Raji (cell line): ENCODE data around the gene SIK3.

Experiments used
- POLR2A ChIP-seq: IDR thresholded peaks from 2 replicates; pipeline ENCODE4 v1.6.1; 2011; ENCODE audit warnings: low read depth, low read length, control low read depth; ENCODE audit not compliant: insufficient read depth

Gene SIK3

DNA sequence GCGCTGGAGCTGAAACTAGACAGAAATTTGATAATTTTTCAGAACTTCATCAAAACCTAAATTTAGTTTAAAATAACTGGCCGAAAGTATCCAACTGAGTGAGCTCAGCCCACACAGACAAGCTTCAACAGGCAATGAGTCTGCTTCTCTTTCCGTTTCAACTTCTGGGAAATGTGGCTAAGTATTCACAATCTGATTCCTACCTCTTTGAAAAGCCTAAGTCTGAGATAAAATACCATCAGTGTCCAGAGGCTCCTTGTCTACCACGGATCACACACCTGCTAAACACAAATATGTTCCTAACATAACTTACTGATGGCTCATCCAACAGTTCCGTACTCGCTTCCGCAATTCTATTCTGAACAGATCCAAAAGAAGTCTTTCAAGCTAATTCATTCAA lies 8.5 kb downstream of the SIK3 start:
- no peak for TF ChIP-seq POLR2A

DNA sequence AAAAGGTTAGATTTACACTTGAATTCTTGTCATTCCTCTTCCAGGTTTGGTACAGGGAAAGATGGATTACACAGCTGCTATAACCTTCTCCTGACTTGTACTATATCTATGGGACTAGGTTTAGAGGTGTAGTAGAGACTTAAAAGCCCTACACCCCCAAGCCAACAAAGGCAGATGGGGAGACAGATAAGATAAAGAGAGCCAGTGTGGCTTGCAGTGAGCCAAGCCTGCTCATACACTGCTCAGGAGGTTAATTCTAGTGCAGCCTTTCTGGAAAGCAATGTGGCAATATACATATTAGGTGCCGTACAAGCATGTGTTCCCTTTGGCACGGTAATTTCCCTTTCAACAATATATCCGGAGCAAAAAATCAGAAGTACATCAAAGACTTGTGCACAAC lies 10.8 kb downstream of the SIK3 start:
- no peak for TF ChIP-seq POLR2A

DNA sequence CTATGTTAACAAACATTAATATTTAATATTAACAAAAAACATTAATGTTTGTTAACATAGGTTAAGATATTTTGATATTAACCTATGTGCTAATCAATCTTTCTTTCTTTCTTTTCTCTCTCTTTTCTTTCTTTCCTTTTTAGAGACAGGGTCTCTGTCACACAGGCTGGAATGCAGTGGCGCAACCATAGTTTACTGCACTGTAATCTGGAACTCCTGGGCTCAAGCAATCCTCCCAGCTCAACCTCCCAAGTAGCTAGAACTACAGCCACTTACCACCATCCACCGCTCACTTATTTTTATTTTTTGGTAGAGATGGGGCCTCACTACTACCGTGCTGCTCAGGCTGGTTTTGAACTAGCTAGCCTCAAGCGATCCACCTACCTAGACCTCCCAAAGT lies 13.2 kb downstream of the SIK3 start:
- TF ChIP-seq POLR2A, result no peak

DNA sequence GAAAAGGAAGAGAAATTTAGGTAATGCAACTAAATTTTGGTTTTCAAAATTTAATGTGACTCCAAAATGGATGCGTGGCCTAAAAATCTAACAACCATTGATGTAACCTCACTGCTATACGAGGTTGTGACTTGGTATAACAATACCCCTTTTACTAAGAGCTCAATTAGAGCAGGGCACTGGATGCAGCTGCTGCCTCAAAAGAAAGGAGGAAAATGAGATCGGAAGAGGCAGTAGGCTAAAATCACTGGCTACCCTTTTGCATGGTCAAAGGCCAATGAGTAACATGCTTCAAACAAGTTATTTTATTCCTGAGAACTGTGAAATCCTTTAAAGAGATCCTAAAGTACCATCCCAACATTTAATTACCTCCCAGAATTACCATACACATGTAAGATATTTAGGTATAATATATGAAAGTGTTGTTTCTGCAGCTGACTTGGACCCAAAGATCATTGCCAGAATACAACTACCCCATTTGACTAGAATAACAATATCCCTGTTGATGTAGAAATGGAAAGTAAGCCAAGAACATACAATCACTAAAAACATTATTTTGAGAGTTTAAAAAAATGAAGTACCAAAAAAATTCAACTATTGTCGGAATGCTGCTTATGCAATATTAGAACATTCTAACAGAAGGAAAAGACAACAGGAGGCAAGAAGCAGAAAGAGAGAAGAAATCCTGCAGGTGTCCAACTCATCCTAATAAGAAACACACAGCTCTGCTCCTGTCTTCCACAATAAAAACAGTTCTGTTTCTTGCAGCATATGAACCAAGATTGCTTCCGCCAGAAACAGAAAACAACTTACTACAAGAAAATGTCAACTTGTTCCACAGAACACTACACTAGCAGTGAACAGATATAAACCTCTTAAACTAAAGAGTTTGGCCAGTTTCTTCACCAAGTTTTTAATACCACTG lies 15.0 kb downstream of the SIK3 start:
- TF ChIP-seq POLR2A, result no peak

DNA sequence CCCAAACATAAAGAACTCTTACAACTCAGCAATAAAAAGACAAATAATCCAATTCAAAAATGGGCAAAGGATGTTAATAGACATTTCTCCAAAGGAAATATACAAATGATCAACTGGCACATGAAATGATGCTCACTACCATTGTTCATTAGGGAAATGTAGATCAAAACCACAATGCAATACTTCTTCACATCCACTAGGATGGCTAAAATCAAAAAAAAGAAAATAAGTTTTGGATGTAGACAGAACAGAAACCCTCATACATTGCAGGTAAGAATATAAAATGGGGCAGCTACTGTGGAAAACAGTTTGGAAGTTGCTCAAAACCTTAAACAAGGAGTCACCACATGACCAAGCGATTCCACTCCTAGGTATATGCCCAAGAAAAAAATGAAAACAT lies 16.3 kb downstream of the SIK3 start:
- TF ChIP-seq POLR2A, result no peak

DNA sequence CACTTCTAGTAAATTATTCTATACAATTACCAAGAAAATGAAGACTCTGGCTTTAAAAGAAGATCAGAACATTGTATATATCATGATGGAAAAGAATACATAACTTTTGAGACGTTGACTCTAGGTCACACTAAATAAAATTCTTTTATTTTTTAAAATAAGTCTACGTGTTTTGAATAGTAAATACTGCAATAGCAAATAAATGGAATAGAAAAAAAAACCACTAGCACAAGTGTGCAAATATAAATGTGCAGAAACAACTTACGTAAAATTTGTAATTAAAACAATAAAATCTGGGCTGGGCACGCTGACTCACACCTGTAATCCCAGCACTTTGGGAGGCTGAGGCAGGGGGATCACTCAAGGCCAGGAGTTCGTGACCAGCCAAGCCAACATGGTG lies 17.9 kb downstream of the SIK3 start:
- TF ChIP-seq POLR2A, result no peak

DNA sequence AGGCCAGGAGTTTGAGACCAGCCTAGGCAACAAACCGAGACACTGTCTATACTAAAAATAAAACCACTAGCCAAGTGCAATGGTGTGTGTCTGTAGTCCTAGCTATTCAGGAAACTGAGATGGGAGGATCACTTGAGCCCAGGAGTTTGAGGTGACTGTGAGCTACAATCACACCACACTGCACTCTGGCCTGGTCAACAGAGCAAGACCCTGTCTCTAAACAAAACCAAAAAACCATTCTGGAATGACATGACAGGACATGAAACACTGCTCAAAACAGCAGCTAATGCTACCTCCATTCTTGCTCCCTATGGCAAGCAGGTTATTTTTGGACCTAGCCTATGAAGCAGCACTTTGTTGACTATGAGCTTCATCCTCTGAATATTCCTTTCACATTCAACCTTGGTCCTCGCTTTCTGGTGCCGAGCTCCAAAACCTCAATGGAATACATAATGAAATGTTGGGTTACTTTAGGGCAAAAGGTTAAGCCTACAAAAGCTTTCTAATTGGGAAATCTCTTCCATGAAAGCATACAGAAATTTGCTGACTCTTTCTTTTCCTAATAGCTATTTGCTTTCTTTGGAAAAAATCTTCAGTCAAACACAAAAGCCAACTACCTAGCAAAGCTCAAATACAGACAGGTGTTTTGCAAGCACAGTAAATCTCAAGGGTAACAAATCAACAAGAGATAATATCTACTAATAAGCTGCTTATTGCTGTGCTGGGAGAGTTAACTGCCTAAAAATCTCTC lies 21.1 kb downstream of the SIK3 start:
- no peak for TF ChIP-seq POLR2A

DNA sequence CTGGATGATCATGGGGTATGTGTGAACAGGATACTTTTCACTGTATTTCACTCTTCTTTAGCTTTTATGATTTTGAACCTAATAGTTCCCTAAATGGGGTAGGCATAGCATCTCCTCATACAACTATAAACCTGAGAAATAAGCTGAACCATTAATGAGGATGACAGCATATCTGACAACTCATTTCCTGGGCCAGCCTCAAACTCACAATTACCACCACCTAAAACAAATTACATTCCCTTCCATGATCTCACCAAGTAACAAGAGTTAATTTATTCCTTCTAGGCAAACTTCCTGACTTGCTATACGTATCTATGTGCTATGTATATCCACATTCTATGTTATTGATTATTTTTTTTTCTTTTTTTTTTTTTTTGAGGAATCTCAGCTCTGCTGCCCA lies 23.0 kb downstream of the SIK3 start:
- TF ChIP-seq POLR2A, result no peak

DNA sequence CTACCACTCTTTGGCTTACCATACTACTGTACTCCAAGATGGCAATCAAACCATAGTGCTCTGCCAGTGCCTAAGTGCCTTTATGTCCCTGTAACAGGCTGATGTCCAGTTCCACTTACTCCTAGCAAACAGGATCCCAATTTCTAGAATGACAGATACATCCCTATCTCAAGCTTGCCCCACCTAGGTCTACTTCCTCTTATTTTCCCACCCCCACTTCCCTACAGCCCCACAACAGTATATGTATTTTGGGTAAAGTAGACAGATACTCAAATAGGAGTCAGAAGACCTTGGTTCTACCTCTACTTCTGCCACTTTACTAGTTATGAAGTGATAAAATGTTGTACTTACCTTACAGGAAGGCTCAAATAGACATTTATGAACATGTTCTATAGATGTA lies 24.1 kb downstream of the SIK3 start:
- no peak for TF ChIP-seq POLR2A

DNA sequence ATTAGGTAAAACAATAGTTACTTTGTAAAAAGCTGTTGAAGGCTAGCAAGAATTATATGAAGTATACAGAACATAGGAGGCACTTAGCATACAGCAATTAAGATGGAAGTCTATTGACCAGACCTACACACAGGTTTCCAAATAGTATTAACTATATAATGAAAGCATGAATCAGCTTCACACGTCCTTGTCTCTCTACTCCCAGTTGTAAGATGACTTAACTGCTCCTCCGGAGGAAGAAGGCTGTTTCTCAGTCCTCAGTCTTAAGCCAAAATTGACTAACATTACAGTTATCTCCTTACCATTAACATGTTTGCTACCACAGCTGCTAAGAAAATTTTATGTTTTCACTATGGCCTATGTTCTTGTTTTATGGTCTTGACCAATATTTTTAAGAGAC lies 24.7 kb downstream of the SIK3 start:
- TF ChIP-seq POLR2A, result no peak

DNA sequence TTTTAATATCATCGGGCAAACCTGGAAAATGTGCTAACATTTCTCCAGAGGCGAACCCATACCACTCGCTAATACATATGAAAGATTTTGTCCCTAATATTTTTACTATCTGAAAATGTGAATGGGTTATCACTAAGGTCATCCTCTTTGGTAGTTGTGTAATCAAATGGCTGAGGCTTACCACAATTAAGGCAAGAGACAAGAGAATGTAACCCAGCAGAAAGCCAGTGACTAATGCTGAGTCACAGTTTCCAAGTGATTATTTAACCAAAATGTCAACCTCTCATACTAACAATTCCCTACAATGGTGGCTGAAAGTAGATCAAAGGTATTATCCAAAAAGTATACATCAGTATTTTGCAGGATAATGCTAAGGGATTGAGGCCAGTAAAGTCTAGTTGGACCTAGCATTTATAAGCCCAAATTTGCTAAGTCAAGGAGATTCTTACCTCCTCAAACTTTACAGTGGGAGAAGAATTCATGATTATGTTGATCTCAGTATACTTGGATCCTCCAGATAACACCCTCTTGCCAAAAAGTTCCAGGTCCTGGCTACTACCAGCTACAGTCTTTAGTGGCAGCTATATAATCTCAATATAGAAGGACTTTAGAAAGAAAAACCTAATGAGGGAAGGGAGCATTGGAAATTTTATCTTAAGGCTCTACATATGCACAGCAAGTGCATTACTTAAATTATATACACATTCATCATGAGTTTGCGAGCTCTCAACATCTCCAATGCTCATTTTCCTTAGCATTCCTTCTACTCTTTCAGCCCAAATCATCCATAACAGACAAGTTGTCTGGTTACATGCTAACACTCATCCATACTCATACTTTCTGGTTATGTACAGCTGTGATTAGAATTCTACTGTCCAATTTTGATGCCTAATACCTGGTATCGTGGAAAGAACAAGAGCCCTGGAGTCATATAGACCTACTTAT lies 25.4 kb downstream of the SIK3 start:
- TF ChIP-seq POLR2A, result no peak

DNA sequence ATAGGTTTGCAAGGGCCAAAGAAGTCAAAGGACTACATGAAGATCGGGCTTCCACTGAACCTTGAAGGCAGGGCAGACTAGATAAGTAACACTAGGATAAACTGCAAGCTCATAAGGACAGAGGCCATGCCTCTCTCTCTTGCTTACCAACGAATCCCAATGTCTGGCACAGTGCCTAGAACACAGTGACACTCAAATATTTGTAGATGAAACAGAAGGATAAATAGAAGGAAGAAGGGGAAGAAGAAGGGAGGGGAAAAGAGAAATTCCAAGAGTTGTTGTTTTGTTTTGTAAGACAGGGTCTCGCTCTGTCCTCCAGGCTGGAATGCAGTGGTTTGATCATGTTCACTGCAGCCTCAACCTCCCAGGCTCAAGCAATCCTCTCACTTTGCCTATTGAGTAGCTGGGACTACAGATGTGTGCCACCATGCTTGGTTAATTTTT lies 26.9 kb downstream of the SIK3 start:
- TF ChIP-seq POLR2A, result no peak

DNA sequence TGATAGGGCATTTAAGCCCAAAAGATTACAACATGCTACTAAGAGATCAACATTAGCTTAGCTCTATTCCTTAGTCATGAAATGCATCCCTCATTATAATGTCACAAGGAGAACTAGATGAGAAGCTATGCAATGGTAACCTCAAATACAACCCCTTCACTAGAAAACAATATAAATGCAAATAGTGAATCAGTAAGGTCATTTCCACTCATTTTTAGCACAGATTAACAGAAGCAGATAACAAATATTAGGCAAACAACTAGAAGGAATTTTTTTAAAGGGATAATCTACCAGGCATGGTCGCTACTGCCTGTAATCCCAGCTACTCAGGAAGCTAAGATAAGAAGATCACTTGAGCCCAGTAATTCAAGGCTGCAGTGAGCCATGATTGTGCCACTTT lies 28.2 kb downstream of the SIK3 start:
- TF ChIP-seq POLR2A, result no peak

DNA sequence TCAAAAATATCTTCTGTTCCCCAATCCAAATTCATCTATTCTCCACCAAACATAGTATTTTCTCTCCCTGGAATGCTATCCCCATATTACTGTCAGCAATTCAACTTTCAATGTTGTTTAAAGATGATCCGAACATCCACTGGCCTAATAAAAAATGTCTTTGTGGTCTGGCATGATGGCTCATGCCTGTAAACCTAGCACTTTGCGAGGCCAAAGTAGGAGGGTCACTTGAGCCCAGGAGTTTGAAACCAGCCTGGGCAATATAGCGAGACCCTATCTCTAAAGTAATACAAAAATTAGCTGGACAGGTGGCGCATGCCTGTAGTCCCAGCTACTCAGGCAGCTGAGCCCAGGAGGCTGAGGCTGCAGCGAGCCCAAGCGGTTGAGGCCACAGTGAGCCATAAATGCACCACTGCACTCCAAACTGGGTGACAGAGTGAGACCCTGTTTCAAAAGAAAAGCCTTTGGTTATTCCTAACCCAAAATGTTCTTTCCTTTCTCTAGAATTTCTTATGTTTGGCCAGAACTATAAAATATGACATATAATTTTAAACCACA lies 29.8 kb downstream of the SIK3 start:
- no peak for TF ChIP-seq POLR2A

DNA sequence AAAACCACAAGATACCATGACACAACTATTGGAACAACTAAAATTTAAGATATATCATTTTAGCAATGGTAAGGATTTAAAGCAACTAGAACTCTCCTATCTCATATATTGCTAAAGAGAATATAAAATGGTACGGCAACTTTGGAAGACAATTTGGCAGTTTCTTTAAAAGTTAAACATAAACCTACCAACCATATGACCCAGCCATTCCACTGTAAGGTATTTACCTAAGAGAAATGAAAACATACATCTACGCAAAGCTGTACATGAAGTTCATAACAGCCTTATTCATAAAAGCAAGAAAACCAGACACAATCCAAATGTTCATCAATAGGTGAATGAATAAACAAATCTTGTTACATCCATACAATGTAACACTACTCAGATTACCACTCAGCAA lies 31.3 kb downstream of the SIK3 start:
- no peak for TF ChIP-seq POLR2A
